ENCODE measurements around the gene OGFOD3. TPM values are rescaled to one million over a fixed set of nuclear protein-coding genes. Genes with fewer than 3 reads are reported as not detected.

Gene OGFOD3
- polyA plus RNA-seq, 2 of the 4 experiments (the other 2 are of a cell fraction), result 15.2 to 19.8 TPM

DNA sequence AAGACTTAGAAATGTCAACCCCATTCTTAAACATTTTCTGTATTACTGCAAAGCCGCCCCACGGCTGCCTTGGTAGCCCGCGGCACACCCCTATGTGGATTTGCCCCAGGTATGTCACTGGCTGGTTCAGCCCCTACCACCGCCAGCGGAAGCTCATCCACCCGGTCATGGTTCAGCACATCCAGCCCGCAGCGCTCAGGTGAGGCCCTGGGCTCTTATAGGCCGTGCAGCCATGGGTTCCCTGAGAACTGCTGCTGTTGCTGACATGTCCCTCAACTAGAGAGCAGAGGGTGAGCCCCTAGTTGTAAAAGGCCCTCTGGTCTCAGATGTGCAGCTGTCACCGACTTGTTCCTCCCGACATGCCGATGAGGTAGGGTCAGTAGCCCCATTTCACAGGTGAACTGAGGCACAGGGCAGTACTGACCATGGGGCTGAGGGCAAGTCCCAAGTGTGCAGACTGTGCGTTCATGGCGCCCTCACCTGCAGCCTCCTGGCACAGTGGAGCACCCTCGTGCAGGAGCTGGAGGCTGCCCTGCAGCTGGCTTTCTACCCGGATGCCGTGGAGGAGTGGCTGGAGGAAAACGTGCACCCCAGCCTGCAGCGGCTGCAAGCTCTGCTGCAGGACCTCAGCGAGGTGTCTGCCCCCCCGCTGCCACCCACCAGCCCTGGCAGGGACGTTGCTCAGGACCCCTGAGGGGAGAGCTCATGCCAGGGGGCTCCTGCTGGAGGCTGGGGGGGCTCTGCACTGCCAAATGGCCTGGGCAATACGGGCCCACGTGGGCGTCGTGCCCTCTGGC, 23.5 kb upstream of the OGFOD3 start:
- ChIA-PET POLR2A (no interaction called here), CTCF (interaction anchor here (0.6 to 1.1 kb wide), 3 partner anchors 27 to 115 kb away, joined by 3 to 4 read pairs (median 3); no protein-coding TSS in a partner anchor)
- TF ChIP-seq POLR2A (IDR thresholded peaks at IDR 0.05; ENCODE audit: low read length) (no peak), CBX2 (IDR thresholded peaks at IDR 0.05; ENCODE audit: borderline replicate concordance, low read depth) (no peak), SMC3 (IDR thresholded peaks at IDR 0.05) (no peak), MAZ (IDR thresholded peaks at IDR 0.05; ENCODE audit: borderline replicate concordance, low read depth, low read length) (no peak), NR3C1 (IDR thresholded peaks at IDR 0.05) (no peak), KDM1A (IDR thresholded peaks at IDR 0.05; ENCODE audit: low read depth) (no peak), CHD2 (IDR thresholded peaks at IDR 0.05; ENCODE audit: low read length, partially characterized antibody) (no peak), ZC3H11A (IDR thresholded peaks at IDR 0.05) (no peak), FOSB (CRISPR knock-in tag; IDR thresholded peaks at IDR 0.05) (no peak), HOXB13 (CRISPR knock-in tag; IDR thresholded peaks at IDR 0.05; ENCODE audit: low read depth) (no peak), NFE2L2 (conservative IDR thresholded peaks at IDR 0.05; ENCODE audit: low read length) (no peak)
- TF ChIP-seq, protein P1, sequence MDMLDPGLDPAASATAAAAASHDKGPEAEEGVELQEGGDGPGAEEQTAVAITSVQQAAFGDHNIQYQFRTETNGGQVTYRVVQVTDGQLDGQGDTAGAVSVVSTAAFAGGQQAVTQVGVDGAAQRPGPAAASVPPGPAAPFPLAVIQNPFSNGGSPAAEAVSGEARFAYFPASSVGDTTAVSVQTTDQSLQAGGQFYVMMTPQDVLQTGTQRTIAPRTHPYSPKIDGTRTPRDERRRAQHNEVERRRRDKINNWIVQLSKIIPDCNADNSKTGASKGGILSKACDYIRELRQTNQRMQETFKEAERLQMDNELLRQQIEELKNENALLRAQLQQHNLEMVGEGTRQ (IDR thresholded peaks at IDR 0.05), result no peak
- TF ChIP-seq, protein P2, sequence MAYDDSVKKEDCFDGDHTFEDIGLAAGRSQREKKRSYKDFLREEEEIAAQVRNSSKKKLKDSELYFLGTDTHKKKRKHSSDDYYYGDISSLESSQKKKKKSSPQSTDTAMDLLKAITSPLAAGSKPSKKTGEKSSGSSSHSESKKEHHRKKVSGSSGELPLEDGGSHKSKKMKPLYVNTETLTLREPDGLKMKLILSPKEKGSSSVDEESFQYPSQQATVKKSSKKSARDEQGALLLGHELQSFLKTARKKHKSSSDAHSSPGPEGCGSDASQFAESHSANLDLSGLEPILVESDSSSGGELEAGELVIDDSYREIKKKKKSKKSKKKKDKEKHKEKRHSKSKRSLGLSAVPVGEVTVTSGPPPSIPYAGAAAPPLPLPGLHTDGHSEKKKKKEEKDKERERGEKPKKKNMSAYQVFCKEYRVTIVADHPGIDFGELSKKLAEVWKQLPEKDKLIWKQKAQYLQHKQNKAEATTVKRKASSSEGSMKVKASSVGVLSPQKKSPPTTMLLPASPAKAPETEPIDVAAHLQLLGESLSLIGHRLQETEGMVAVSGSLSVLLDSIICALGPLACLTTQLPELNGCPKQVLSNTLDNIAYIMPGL (CRISPR knock-in tag; IDR thresholded peaks at IDR 0.05; ENCODE audit: borderline replicate concordance), result no peak
- TF ChIP-seq, protein P3, sequence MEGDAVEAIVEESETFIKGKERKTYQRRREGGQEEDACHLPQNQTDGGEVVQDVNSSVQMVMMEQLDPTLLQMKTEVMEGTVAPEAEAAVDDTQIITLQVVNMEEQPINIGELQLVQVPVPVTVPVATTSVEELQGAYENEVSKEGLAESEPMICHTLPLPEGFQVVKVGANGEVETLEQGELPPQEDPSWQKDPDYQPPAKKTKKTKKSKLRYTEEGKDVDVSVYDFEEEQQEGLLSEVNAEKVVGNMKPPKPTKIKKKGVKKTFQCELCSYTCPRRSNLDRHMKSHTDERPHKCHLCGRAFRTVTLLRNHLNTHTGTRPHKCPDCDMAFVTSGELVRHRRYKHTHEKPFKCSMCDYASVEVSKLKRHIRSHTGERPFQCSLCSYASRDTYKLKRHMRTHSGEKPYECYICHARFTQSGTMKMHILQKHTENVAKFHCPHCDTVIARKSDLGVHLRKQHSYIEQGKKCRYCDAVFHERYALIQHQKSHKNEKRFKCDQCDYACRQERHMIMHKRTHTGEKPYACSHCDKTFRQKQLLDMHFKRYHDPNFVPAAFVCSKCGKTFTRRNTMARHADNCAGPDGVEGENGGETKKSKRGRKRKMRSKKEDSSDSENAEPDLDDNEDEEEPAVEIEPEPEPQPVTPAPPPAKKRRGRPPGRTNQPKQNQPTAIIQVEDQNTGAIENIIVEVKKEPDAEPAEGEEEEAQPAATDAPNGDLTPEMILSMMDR (IDR thresholded peaks at IDR 0.05), result no peak
- TF ChIP-seq, protein P4, sequence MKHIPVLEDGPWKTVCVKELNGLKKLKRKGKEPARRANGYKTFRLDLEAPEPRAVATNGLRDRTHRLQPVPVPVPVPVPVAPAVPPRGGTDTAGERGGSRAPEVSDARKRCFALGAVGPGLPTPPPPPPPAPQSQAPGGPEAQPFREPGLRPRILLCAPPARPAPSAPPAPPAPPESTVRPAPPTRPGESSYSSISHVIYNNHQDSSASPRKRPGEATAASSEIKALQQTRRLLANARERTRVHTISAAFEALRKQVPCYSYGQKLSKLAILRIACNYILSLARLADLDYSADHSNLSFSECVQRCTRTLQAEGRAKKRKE (CRISPR knock-in tag; IDR thresholded peaks at IDR 0.05; ENCODE audit: low read depth), result no peak
- no peak for FAIRE-seq
- Histone ChIP-seq H3K4me1 (no peaks in the 10 kb centered on the region), H3K4me3 (no peak overlapping the region), H3K4me2 (no peak overlapping the region), H3K9me3 (no peaks in the 10 kb centered on the region), H3K27ac (no peak overlapping the region)
- no peak for DNase-seq (ENCODE audit: low read depth in 1 of 2, low spot score in 1 of 2)
- no peak for ATAC-seq
- 91% methylated on average over 24 of the region's 27 CpGs for WGBS (ENCODE audit: missing lambda C conversion rate)

DNA sequence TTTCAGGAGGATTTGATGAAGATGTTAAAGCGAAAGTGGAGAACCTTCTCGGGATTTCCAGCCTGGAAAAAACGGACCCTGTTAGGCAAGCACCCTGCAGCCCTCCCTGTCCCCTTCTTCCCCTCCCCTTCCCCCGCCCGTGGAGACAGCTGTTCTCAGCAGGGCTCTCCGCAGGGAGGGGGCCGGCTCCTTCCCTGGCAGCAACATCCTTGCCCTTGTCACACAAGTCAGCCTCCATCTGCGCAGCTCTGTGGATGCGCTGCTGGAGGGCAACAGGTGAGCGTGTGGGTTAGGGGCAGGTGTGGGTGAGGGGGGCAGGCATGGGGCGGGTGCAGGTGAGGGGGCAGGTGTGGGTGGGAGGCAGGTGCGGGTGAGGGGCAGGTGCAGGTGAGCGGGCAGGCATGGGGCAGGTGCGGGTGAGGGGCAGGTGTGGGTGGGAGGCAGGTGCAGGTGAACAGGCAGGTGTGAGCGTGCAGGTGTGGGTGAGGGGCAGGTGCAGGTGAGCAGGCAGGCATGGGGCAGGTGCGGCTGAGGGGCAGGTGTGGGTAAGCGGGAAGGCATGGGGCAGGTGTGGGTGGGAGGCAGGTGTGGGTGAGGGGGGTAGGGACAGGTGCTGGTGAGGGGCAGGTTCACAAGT, 22.7 kb upstream of the OGFOD3 start:
- POLR2A ChIA-PET, result no interaction called here
- H3K4me2 ChIP-seq, result no peak overlapping the region
- H3K27ac ChIP-seq, result no peak overlapping the region
- TF ChIP-seq MAFK (IDR thresholded peaks at IDR 0.05; ENCODE audit: partially characterized antibody) (no peak), EHF (CRISPR knock-in tag; IDR thresholded peaks at IDR 0.05) (no peak), CEBPB (IDR thresholded peaks at IDR 0.05) (no peak), HOXB13 (CRISPR knock-in tag; IDR thresholded peaks at IDR 0.05; ENCODE audit: low read depth) (no peak), CHD4 (IDR thresholded peaks at IDR 0.05; ENCODE audit: borderline replicate concordance) (no peak), PHF8 (IDR thresholded peaks at IDR 0.05; ENCODE audit: borderline replicate concordance, low read depth) (no peak), KDM1A (IDR thresholded peaks at IDR 0.05; ENCODE audit: low read depth) (no peak), BHLHE40 (IDR thresholded peaks at IDR 0.05; ENCODE audit: low read depth, low read length) (no peak), POLR2AphosphoS2 (conservative IDR thresholded peaks at IDR 0.05; ENCODE audit: low read length) (no peak), TP53 (CRISPR knock-in tag; IDR thresholded peaks at IDR 0.05) (no peak), JUNB (IDR thresholded peaks at IDR 0.05) (no peak), MAZ (IDR thresholded peaks at IDR 0.05; ENCODE audit: borderline replicate concordance, low read depth, low read length) (no peak), JUN (IDR thresholded peaks at IDR 0.05) (no peak), MYC (IDR thresholded peaks at IDR 0.05; ENCODE audit: borderline replicate concordance, low read length) (no peak), FOSB (CRISPR knock-in tag; IDR thresholded peaks at IDR 0.05) (no peak), FOXS1 (CRISPR knock-in tag; IDR thresholded peaks at IDR 0.05) (no peak), CBX8 (IDR thresholded peaks at IDR 0.05) (no peak)
- TF ChIP-seq, protein P2 (CRISPR knock-in tag; IDR thresholded peaks at IDR 0.05; ENCODE audit: borderline replicate concordance), result no peak
- TF ChIP-seq, protein P5, sequence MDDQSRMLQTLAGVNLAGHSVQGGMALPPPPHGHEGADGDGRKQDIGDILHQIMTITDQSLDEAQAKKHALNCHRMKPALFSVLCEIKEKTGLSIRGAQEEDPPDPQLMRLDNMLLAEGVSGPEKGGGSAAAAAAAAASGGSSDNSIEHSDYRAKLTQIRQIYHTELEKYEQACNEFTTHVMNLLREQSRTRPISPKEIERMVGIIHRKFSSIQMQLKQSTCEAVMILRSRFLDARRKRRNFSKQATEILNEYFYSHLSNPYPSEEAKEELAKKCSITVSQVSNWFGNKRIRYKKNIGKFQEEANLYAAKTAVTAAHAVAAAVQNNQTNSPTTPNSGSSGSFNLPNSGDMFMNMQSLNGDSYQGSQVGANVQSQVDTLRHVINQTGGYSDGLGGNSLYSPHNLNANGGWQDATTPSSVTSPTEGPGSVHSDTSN (IDR thresholded peaks at IDR 0.05), result no peak
- ATAC-seq, result no peak
- no peak for FAIRE-seq
- no peak overlapping the region for H3K4me3 ChIP-seq
- H3K9me3 ChIP-seq, result no peaks in the 10 kb centered on the region
- CTCF ChIA-PET, result no interaction called here
- WGBS (ENCODE audit: missing lambda C conversion rate), result 90% methylated on average over 7 of the region's 17 CpGs
- no peak for DNase-seq (ENCODE audit: low read depth in 1 of 2, low spot score in 1 of 2)
- H3K4me1 ChIP-seq, result no peaks in the 10 kb centered on the region
